Parathyroid adenoma (tissue), 2 donors: ENCODE measurements around the gene CYP3A5.
"Not testable (repeated sequence)": the region's sequence is repeated elsewhere in the genome, so short reads cannot be mapped to it uniquely, and the experiment has no call there.

Experiments
- H2AFZ ChIP-seq: fragments of 300-600 bp; sonication (generic); one replicate; pipeline ENCODE4 v1.7.0; 2017; ENCODE audit warnings: antibody characterized with exemption, mild to moderate bottlenecking
- H3K27ac ChIP-seq: fragments of 300-600 bp; sonication (generic); one replicate; pipeline ENCODE4 v1.7.0; 2017
- H3K27me3 ChIP-seq: fragments of 300-600 bp; sonication (generic); one replicate; pipeline ENCODE4 v1.7.0; 2017; ENCODE audit warnings: low read length; ENCODE audit not compliant: control insufficient read depth, insufficient read depth
- H3K36me3 ChIP-seq: fragments of 300-600 bp; sonication (generic); one replicate; pipeline ENCODE4 v1.7.0; 2017; ENCODE audit warnings: low read length; ENCODE audit not compliant: control insufficient read depth, insufficient read depth
- H3K4me1 ChIP-seq: fragments of 300-600 bp; sonication (generic); one replicate; pipeline ENCODE4 v1.7.0; 2017; ENCODE audit warnings: control low read depth
- H3K4me2 ChIP-seq: fragments of 300-600 bp; sonication (generic); one replicate; pipeline ENCODE4 v1.7.0; 2017; ENCODE audit warnings: low read length
- H3K4me3 ChIP-seq: fragments of 300-600 bp; sonication (generic); one replicate; pipeline ENCODE4 v1.7.0; 2017; ENCODE audit warnings: low read depth, low read length
- H3K79me2 ChIP-seq: fragments of 300-600 bp; sonication (generic); one replicate; pipeline ENCODE4 v1.7.0; 2017; ENCODE audit warnings: control low read depth
- H3K9ac ChIP-seq: fragments of 300-600 bp; sonication (generic); one replicate; pipeline ENCODE4 v1.7.0; 2017; ENCODE audit warnings: mild to moderate bottlenecking
- H3K9me3 ChIP-seq: fragments of 300-600 bp; sonication (generic); one replicate; pipeline ENCODE4 v1.7.0; 2017; ENCODE audit warnings: low read length; ENCODE audit not compliant: control insufficient read depth
- TF ChIP-seq, protein P1 (sequence below): fragments of 300-600 bp; sonication (generic); IDR thresholded peaks from one replicate; pipeline ENCODE4 v1.7.0; 2017; ENCODE audit warnings: antibody characterized with exemption, mild to moderate bottlenecking
- donor health status: primary hyperparathyroidism.

Gene CYP3A5

DNA sequence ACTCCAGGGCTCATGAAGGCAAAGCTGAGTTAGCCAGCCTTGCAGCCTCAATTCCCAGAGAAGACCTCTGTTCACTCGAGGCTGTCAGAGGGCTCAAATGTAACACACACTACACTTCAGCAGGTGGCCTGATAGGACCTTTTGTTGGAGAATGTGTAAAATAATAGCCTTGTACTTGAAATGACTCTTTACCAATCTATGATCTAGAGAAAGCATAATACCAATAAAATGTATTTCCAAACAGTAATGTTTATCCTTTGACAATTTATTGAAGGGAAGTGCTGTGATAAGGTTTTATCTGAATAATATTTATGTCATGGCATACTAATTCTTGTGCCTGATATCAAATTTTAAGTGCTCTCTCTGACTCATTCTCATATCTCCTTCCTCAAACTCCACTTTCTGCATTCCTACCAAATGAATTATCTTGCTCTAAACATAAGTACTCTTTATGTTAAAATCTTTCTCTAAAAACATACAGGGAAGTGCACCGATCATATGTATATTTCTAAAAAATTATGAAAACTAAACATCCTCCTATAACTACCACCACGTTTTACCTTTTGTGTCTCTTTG, 34.3 kb upstream of the CYP3A5 start:
- Histone ChIP-seq H3K27ac (no peak overlapping the region), H3K36me3 (no peaks in the 10 kb centered on the region), H2AFZ (no peak overlapping the region), H3K9me3 (no peaks in the 10 kb centered on the region), H3K4me1 (no peaks in the 10 kb centered on the region), H3K79me2 (no peaks in the 10 kb centered on the region), H3K9ac (no peak overlapping the region), H3K4me3 (no peak overlapping the region), H3K27me3 (no peaks in the 10 kb centered on the region), H3K4me2 (no peak overlapping the region)
- TF ChIP-seq, protein P1, sequence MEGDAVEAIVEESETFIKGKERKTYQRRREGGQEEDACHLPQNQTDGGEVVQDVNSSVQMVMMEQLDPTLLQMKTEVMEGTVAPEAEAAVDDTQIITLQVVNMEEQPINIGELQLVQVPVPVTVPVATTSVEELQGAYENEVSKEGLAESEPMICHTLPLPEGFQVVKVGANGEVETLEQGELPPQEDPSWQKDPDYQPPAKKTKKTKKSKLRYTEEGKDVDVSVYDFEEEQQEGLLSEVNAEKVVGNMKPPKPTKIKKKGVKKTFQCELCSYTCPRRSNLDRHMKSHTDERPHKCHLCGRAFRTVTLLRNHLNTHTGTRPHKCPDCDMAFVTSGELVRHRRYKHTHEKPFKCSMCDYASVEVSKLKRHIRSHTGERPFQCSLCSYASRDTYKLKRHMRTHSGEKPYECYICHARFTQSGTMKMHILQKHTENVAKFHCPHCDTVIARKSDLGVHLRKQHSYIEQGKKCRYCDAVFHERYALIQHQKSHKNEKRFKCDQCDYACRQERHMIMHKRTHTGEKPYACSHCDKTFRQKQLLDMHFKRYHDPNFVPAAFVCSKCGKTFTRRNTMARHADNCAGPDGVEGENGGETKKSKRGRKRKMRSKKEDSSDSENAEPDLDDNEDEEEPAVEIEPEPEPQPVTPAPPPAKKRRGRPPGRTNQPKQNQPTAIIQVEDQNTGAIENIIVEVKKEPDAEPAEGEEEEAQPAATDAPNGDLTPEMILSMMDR, result no peak

DNA sequence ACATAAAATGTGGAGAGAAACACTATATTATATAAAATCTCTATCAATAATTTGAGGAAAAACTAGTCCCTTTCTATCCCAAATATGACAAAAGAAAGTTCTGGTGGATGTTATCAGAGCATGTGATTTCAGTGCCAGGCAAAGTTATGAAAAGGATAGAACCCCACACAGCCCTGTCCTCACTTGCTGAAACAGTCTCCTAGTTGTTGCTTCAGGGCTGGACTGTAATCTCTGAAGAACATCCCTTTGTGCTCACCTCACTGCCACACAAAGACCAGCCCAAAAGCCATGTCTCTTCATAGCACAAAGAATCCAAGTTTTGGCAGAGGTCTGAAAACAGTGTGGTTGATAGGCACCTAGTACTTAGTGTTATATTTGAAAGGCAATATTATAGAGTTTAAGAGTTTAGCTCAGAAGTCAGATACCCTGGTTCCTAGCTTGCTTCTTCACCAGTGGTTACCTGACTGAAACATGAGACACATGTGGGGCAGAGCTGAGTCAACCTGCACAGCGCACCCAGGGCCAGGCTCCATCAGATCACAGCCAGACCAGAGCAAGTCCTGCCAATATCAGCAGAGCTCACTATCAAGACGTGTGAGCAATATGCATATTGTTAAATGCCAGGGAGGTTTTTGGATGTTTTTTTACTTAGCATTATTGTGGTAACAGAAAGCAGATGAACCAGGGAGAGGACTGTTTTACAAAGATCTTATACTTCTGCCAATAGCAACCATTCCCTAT, 30.2 kb upstream of the CYP3A5 start:
- H3K79me2 ChIP-seq, result no peaks in the 10 kb centered on the region
- H3K36me3 ChIP-seq, result no peaks in the 10 kb centered on the region
- H3K27ac ChIP-seq, result no peak overlapping the region
- H3K4me2 ChIP-seq, result no peak overlapping the region
- H3K27me3 ChIP-seq, result no peaks in the 10 kb centered on the region
- H3K4me1 ChIP-seq, result no peaks in the 10 kb centered on the region
- no peak overlapping the region for H3K4me3 ChIP-seq
- no peak overlapping the region for H2AFZ ChIP-seq
- TF ChIP-seq, protein P1, result no peak
- no peak overlapping the region for H3K9ac ChIP-seq
- H3K9me3 ChIP-seq, result no peaks in the 10 kb centered on the region

DNA sequence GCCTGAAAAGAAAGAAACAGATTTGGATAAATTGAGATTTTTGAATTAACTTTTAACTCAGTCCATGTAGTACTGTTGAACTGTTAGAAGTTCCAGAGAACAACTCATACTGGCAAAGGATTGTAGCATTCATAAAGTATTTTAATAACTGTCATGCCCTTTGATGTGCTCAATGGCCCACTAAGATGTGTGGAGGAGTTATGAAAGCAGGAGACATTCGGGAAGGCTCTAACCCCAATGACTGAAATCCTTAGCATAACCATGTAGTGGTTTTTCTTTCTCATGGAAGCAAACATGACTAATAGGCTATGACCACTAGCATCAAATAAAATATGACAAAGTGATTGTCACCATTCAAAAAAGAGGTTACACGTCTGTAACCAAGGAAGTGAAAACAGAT, 29.5 kb upstream of the CYP3A5 start:
- H3K4me1 ChIP-seq, result no peaks in the 10 kb centered on the region
- H3K27me3 ChIP-seq, result no peaks in the 10 kb centered on the region
- H3K9ac ChIP-seq, result no peak overlapping the region
- H3K4me3 ChIP-seq, result no peak overlapping the region
- H3K27ac ChIP-seq, result no peak overlapping the region
- no peaks in the 10 kb centered on the region for H3K9me3 ChIP-seq
- TF ChIP-seq, protein P1, result no peak
- H2AFZ ChIP-seq, result no peak overlapping the region
- H3K36me3 ChIP-seq, result no peaks in the 10 kb centered on the region
- H3K4me2 ChIP-seq, result no peak overlapping the region
- no peaks in the 10 kb centered on the region for H3K79me2 ChIP-seq

DNA sequence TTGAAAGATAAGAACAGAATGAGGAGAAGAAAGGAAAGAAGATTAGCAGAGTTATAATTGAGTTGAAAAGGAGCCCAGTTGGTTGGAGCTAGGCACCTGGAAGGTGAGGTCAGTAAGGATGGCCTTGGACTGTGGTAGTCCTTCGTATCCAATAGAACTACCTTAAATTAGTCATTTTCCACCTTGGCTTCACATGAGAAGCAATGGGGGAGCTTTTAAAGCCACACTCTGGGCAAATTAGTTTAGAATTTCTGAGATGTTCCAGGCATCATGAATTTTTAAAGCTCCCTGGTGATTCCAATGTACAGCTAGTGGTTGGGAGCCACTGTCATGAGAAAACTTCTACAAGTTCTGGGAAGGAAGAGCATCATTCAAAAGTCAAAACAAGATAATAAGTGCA, 27.3 kb upstream of the CYP3A5 start:
- H3K9me3 ChIP-seq, result no peaks in the 10 kb centered on the region
- H3K4me1 ChIP-seq, result no peaks in the 10 kb centered on the region
- no peak overlapping the region for H3K4me3 ChIP-seq
- no peak overlapping the region for H3K4me2 ChIP-seq
- no peaks in the 10 kb centered on the region for H3K79me2 ChIP-seq
- no peak overlapping the region for H3K27ac ChIP-seq
- H2AFZ ChIP-seq, result no peak overlapping the region
- no peaks in the 10 kb centered on the region for H3K36me3 ChIP-seq
- no peaks in the 10 kb centered on the region for H3K27me3 ChIP-seq
- TF ChIP-seq, protein P1, result no peak
- H3K9ac ChIP-seq, result no peak overlapping the region

DNA sequence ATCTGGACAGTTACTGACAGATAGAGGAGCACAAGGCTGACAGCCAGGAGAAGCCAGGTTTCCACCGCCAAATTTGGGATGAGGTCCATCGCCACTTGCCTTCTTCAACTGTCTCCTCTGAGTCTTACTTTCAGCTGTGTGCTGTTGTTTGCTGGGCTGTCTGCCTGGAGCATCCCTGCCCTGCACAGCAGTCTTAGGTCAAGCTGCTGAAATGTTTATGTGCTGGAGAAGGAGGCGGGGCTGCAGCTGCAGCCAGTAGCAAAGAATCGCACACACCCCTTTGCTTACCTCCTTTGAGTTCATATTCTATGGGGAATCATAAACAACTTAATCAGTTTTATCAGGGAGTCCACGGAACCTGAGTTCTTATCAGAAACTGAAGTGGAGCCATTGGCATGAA, 20.1 kb upstream of the CYP3A5 start:
- Histone ChIP-seq H3K4me2 (no peak overlapping the region), H3K9ac (no peak overlapping the region), H3K9me3 (no peaks in the 10 kb centered on the region), H3K27me3 (no peaks in the 10 kb centered on the region), H3K27ac (no peak overlapping the region), H3K4me3 (no peak overlapping the region), H2AFZ (no peak overlapping the region), H3K36me3 (no peaks in the 10 kb centered on the region), H3K79me2 (no peaks in the 10 kb centered on the region), H3K4me1 (no peaks in the 10 kb centered on the region)
- TF ChIP-seq, protein P1, result no peak

DNA sequence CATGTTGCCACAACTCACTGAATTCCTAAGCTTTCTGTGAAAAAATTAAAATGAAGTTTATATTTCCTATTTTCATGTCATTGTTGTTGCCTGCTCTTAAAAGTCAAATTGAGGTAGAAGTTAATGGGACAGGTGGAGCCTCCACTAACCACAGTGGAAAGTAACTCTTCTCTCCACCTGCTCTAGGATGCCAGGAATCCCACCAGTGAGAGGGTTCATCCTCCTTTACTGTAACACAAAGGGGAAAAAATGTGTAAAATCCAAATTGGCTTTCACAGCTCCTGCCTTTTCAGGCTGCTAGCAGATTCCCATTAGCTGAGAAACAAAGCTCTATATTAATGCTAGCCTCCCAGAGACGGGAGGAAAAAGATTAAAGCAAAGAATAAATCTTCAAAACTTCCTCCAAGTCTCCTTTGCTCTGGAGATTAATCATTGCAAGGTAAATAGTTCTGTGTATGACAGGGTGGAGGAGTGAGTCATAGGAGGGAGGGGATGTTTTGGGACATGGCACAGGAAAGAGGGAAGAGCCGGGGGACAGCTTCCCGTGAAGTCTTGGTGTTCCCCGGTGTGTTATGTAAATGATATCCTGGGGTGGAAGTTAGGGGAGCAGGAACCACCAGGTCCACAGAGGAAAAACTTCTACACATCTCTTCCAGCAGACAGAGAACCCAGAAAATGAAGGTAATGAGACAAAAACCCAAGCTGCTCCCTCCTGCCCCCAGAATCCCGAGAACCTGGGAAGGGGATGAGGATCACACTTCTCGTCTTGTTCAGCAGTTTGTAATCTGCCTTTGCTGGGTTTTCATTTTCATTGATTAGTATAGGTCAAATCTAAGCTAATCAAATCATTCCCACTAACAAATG, 19.3 kb upstream of the CYP3A5 start:
- not testable (repeated sequence) for H3K27ac ChIP-seq, H3K9me3 ChIP-seq, H3K9ac ChIP-seq, H3K4me2 ChIP-seq, H3K4me3 ChIP-seq, H3K36me3 ChIP-seq, H2AFZ ChIP-seq, H3K27me3 ChIP-seq, H3K4me1 ChIP-seq, H3K79me2 ChIP-seq
